SHP77 treated with DMSO at 0.1 percent for 48 hours (cell line): Measurements from ENCODE around the gene CHST11.
"Not testable (repeated sequence)": the region's sequence is repeated elsewhere in the genome, so short reads cannot be mapped to it uniquely, and the experiment has no call there.

Experiments used
- DNase-seq: peaks from one replicate; lab custom pipeline; 2025; lab: John Stamatoyannopoulos, UW

Gene CHST11

DNA sequence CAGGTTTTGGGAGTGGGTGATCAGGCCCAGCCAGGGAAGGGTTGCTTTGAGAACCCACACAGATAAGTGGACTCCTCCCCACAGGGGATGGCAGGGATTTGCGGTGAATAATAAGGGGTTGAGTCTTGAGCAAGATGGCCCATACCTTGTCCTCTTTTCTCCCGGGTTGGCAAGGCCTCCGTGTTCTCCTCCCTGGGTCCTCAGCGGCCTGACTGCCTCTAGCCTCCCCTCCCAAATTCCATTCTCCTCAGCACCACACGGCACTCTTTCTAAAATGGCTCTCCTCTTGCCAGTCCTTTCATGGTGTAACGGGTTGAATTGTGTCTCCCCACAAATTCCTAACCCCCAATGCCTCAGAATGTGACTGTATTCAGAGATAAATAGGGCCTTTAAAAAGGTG, 70.0 kb downstream of the CHST11 start:
- no peak for DNase-seq

DNA sequence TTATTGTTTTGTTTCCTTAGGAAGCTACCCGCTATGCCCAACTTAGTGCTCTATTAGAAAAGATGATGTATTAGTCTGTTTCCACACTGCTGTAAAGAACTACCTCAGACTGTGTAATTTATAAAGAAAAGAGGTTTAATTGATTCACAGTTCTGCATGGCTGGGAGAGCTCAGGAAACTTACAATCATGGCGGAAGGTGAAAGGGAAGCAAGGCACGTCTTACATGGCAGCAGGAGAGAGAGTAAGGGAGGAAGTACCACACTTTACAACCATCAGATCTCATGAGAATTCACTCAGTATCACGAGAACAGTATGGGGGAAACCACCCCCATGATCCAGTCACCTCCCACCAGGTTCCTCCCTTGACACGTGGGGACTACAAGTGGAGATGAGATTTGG, 70.9 kb downstream of the CHST11 start:
- DNase-seq: not testable (repeated sequence)

DNA sequence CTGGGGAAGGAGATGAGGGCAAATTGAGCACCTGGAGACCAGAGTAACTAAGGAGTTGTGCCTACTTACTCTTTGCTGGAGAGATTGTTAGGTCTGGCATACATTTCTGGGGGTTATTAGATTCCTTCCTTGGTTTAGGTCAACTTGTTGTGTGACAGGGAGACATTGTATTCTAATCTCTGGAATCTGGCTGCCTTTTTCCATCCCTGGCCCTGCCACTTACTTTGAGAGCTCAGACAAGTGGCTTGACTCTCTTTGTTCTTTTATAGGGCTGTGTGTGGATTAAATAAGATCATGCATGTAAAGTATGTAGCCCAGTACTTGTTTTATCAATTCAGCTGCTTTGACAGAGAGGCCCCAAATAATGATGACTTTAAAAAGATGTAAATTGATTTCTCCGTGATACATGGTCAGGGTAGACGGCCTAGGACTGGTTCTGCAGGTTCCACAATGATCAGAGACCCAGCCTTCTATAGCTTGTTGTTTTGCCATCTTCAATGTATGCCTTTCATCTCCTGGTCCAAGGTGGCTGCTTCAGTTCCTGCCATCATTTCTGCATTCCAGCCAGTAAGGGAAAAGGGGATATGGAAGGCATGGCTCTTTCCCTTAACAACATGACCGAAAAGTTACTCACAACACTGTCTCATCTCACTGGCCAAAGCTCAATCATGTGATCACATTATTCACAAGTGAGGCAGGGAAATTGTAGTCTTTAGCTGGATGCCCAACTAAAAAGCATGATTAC, 72.6 kb downstream of the CHST11 start:
- no peak for DNase-seq

DNA sequence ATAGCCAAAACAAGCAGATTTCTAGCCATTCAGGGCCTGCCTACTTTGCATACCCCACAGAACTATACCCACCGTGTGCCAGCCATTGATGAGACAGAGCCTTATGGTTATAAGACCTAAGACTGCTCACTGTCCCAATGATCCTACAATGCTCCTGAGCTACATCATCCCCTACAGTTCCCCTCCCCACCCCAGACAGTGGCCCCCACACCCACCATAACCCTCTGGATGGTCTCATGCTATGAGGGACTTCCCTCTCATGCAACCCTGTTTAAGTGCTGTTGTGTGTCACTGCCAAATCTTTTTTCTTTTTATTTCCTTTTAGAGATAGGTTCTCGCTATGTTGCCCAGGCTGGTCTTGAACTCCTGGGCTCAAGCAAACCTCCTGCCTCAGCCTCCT, 75.9 kb downstream of the CHST11 start:
- DNase-seq: no peak

GRCh38 chr12:104533134-104533533, 76.4 kb downstream of the CHST11 start:
- DNase-seq: no peak

- no peak for DNase-seq
These were observed 77.6 kb downstream of the CHST11 start for GRCh38 chr12:104534162-104534856.

DNA sequence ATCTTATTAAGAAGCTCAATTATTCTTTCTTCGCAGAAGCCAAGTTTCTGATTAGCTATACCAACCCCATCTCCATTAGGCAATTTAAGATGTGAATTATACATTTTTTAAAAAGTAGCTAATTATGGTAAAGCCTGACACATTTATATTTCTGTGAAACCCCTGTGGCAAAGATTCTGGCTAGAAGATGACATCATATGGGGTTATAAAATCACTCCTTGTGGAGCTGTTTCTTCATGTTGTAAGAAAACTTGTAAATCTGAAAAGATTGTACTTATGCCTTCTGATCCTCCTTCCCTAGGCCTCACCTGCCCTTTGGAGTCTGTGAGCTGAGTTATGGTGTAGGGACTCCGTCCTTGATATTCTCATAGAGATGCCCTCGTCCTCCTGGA, 78.1 kb downstream of the CHST11 start:
- no peak for DNase-seq

DNA sequence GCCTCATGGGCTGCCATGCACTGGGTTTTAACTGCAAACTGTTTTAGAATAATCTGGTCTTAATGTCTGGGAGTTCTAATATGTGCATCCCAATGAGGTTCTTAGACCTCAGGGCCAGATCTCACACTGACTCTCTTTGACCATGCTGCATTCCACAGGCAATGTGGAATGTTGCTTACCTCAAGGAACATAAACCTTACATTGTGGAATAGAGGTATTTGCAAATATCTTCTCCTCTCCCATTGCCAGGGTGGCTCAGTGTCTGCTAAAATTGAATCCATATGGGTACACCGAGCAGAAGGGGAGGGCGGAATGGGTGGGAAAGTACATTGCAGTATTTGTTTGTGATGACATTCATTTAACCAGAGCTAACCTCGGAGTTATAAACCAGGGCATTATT, 78.6 kb downstream of the CHST11 start:
- DNase-seq: no peak

DNA sequence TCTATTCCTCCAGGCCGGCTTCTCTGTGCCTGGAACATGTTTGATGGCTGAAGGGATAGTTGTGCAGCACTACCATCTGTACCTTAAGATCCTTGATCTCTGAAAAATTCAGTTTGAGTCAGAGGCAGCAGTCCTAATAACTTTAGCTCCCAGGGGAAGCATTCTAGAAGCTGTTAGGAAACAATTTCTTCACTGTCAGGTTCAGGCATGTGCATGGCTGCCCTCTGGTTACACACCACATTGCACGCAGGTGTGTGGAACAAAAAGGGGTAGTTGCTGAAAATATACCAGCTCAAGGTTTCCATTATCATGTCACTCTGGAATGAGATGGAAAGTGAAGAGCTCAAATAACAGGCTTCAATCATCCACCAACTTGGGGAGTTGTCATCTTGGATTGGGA, 80.1 kb downstream of the CHST11 start:
- DNase-seq: no peak

GRCh38 chr12:104538056-104538455, 81.3 kb downstream of the CHST11 start:
- no peak for DNase-seq

DNA sequence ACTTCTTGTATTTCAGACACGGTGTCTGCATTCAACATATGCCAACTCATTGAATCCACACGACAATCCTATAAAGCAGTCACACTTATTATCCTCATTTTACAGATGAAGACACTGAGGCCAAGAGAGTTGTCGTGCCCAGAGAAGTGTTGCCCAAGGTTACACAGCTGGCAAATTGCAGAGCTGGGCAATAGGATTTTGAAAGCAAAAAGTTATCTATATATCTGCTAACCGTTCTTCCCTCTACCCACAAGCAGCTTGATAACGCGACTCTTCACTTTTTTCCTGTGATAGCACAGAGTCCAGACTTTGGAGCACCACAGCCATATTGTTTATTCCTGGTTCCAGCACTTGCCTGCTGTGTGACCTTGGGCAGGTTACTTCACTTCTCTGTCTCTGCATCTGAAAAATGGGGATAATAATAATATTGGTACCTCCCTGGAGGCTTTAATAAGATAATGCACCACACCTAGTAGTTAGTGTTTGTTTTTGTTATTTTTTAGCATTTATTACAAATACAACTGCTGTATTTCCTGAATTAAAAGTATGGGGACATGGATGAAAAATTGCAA, 82.2 kb downstream of the CHST11 start:
- no peak for DNase-seq

GRCh38 chr12:104544836-104545235, 88.1 kb downstream of the CHST11 start:
- DNase-seq: no peak

DNA sequence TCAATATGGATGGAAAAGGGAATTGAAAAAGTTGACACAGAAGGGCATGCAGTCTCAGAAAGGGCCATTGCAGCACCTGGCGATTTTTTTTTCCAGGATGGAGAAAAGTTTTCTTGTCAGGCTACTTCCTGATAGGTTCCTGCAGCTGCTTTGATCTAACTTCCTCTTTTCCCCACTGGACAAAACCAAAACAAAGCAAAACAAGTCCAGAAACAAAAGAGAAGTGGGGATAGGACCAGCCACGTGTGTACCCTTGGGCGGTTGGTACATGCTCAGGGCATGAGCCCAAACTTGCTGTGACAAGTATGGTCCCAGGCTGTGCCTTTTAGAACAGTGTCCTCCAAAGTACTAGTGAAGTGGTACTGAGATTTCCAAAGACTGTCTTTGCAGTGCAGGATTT, 89.8 kb downstream of the CHST11 start:
- no peak for DNase-seq

DNA sequence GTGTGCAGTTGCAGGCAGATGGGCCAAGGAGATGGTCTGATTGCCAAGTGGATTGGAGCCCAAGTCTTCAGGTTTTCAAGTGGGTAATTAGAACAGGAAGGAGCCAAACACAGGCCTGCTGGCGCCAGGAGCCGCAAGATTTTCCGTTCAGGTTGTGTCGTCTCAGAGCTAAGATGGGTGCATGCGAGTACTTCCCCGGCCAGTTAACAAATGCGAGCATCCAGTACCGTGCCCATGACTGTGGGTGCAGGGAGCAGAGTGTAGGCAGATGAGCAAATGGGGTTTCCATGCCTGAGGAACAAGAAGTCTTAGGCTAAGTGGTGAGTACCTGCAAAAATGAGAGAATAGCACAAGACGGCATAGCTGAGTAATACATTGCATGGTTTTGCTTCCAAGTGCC, 90.5 kb downstream of the CHST11 start:
- no peak for DNase-seq

GRCh38 chr12:104549815-104550480, 93.2 kb downstream of the CHST11 start:
- no peak for DNase-seq

DNA sequence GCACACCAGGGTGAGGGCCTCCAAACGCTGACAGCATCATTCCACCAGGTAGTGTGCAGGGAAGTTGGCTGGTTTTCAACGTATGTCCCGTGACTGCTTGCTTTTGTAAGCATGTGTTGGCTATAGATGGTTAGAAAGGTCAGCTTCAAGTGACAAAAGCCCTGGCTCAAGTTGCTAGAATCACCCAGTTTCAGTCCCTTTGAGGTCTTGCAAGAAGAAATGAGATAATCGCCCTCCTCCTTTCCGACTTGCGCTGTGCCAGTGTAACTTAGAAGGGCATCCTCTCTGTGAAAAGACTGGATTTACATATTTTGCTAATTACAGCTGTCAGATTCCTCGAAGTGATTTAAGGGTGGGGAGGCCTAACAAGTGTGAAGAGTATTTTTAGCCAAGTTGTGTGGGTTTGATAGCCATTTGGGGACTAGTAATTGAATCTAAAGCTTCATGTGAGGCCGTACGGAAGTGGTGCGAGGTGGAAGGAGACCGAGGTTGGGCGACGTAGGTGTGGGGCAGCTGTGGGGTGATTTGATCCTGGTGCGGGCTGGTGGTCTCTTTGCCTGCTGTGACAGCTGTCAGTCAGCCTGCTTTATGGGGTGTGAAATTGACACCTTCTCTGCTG, 94.7 kb downstream of the CHST11 start:
- DNase-seq: no peak

DNA sequence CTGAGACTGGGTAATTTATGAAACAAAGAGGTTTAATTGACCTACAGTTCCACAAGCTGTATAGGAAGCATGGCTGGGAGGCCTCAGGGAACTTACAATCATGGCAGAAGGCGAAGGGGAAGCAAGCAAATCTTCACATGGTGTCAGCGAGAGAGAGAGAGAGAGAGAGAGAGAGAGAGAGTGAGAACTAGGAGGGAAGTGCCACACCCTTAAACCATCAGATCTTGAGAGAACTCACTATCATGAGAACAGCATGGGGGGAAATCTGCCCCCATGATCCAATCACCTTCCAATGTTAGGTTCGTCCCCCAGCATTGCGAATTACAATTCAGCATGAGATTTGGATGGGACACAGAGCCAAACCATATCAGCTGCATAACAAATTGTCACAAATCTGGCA, 96.7 kb downstream of the CHST11 start:
- DNase-seq: no peak

DNA sequence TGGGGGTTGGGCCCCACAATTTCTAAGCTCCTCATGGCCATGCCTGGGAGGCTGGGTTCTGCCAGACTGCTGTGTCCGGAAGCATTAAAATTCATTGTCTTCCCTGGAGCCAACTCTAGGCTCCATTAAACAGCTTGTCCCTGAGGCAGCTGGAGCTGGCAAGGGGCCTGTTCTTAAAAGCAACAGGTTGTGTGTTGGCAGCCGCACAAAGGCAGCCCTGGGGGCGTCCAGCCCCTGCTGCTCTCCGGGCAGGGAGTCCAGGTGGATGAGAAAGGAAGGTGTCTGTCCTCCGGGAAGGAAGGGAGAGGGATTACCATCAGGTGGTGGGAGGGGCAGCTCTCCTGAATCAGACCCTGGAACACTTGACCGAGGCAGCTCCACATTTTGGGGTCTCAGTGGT, 98.9 kb downstream of the CHST11 start:
- peak; percentile 34 for DNase-seq

GRCh38 chr12:104557488-104558195, 100.9 kb downstream of the CHST11 start:
- DNase-seq: no peak

- DNase-seq: no peak
These were observed 104.1 kb downstream of the CHST11 start for GRCh38 chr12:104560881-104561280.

DNA sequence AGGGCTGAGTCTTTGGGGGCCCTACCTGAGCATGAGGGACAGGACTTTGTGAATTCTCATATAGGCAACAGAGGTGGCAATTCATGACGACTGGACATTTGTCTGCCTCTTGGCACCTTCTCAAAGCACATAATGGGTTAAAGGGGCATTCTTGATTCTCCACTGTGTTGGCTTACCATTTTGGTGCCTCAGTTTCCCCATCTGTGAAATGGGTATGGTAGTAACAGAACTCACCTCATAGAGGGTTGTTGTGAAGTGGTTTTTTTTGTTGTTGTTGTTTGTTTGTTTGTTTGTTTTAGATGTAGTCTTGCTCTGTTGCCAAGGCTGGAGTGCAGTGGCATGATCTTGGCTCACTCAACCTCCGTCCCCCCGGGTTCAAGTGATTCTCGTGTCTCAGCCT, 106.0 kb downstream of the CHST11 start:
- no peak for DNase-seq

GRCh38 chr12:104564662-104565061, 107.9 kb downstream of the CHST11 start:
- DNase-seq: not testable (repeated sequence)
